IMR-90 (cell line): Measurements from ENCODE around the gene RTL5. TPM values are rescaled to one million over a fixed set of nuclear protein-coding genes. Genes with fewer than 3 reads are reported as not detected.

Experiments
- ATAC-seq: fragments of 200-7000 bp; cut with Tn5 transposase; 2 replicates; pipeline ENCODE4 v1.9.1; 2020; ENCODE audit warnings: low read depth, mild to moderate bottlenecking, moderate library complexity
- BruUV-seq: library from RNA; stranded (reverse); fragments of 400-500 nt; replicated peaks from 2 replicates; lab custom pipeline; 2021; lab: Mats Ljungman, UMichigan
- CTCF ChIA-PET: fragments of 300-600 bp; formaldehyde crosslinking; extraction: SDS; loops from one replicate; lab custom pipeline; 2021; ENCODE audit warnings: antibody characterized with exemption; lab: Yijun Ruan, JAX
- POLR2A ChIA-PET: fragments of 300-600 bp; sonication (Branson Sonifier 250); formaldehyde crosslinking; loops from one replicate; lab custom pipeline; 2022; ENCODE audit warnings: antibody characterized with exemption; ENCODE audit not compliant: unreplicated experiment; lab: Charles Lee
- DNase-seq: peaks from one replicate; pipeline ENCODE4 v3.0.0; 2013
- H2AFZ ChIP-seq: replicated peaks from 2 replicates; pipeline ENCODE3; 2013; ENCODE audit warnings: low read length, mild to moderate bottlenecking; ENCODE audit not compliant: poor library complexity
- H2AK5ac ChIP-seq: 2 replicates; pipeline ENCODE4 v1.6.1; 2013; ENCODE audit warnings: low read depth, low read length, inconsistent platforms
- H2AK9ac ChIP-seq: replicated peaks from 2 replicates; pipeline ENCODE3; 2013; ENCODE audit warnings: mild to moderate bottlenecking, low read depth, low read length, moderate library complexity; ENCODE audit not compliant: poor library complexity
- H2BK120ac ChIP-seq: 2 replicates; pipeline ENCODE4 v1.6.1; 2013; ENCODE audit warnings: low read depth, low read length, inconsistent platforms
- H2BK15ac ChIP-seq: 3 replicates; pipeline ENCODE4 v1.6.1; 2013; ENCODE audit warnings: low read depth, low read length, inconsistent platforms
- H2BK20ac ChIP-seq: 2 replicates; pipeline ENCODE4 v1.6.1; 2013; ENCODE audit warnings: low read depth, mild to moderate bottlenecking, inconsistent platforms, low read length, moderate library complexity
- H2BK5ac ChIP-seq: 2 replicates; pipeline ENCODE4 v1.6.1; 2013; ENCODE audit warnings: mild to moderate bottlenecking, low read depth, low read length, inconsistent platforms; ENCODE audit not compliant: poor library complexity, severe bottlenecking
- H3K14ac ChIP-seq: replicated peaks from 2 replicates; pipeline ENCODE4 v1.6.1; 2013; ENCODE audit warnings: low read depth, low read length, inconsistent platforms
- H3K18ac ChIP-seq: 2 replicates; pipeline ENCODE4 v1.6.1; 2013; ENCODE audit warnings: low read depth, low read length, control low read depth
- H3K23ac ChIP-seq: 2 replicates; pipeline ENCODE4 v1.6.1; 2013; ENCODE audit warnings: low read depth, low read length, inconsistent platforms
- H3K27ac ChIP-seq: 2 replicates; pipeline ENCODE4 v1.5.1; 2013; ENCODE audit warnings: mild to moderate bottlenecking, control low read depth, low read length; ENCODE audit not compliant: insufficient read depth
- H3K27me3 ChIP-seq: 2 replicates; pipeline ENCODE4 v1.6.1; 2013; ENCODE audit warnings: low read length; ENCODE audit not compliant: control insufficient read depth, insufficient read depth
- H3K36me3 ChIP-seq: 2 replicates; pipeline ENCODE4 v1.6.1; 2013; ENCODE audit warnings: low read length, mixed read lengths; ENCODE audit not compliant: control insufficient read depth, insufficient read depth
- H3K4ac ChIP-seq: 2 replicates; pipeline ENCODE4 v1.6.1; 2013; ENCODE audit warnings: low read depth, low read length, inconsistent platforms
- H3K4me1 ChIP-seq: 2 replicates; pipeline ENCODE4 v1.6.1; 2013; ENCODE audit warnings: low read length, mixed read lengths; ENCODE audit not compliant: control insufficient read depth, insufficient read depth
- H3K4me2 ChIP-seq: 2 replicates; pipeline ENCODE4 v1.6.1; 2013; ENCODE audit warnings: low read depth, mild to moderate bottlenecking, control low read depth, low read length, moderate library complexity
- H3K4me3 ChIP-seq: 2 replicates; pipeline ENCODE4 v1.5.1; 2013; ENCODE audit warnings: low read depth, mild to moderate bottlenecking, control low read depth, low read length, moderate library complexity; ENCODE audit not compliant: insufficient read depth
- H3K56ac ChIP-seq: 2 replicates; pipeline ENCODE4 v1.6.1; 2013; ENCODE audit warnings: low read length, inconsistent platforms; ENCODE audit not compliant: insufficient read depth; ENCODE audit errors: extremely low read depth
- H3K79me1 ChIP-seq, 2 experiments: 2 replicates each; pipeline ENCODE4 v1.6.1; 2013; ENCODE audit warnings: low read length in 2 of 2, inconsistent platforms in 1 of 2, low read depth in 1 of 2
- H3K9ac ChIP-seq: 2 replicates; pipeline ENCODE4 v1.6.1; 2013; ENCODE audit warnings: low read depth, low read length, control low read depth
- H3K9me1 ChIP-seq: 2 replicates; pipeline ENCODE4 v1.6.1; 2013; ENCODE audit warnings: low read length, inconsistent platforms; ENCODE audit not compliant: insufficient read depth
- H3K9me3 ChIP-seq: 2 replicates; pipeline ENCODE4 v1.6.1; 2013; ENCODE audit warnings: low read length; ENCODE audit not compliant: control insufficient read depth, insufficient read depth
- H4K20me1 ChIP-seq: 2 replicates; pipeline ENCODE4 v1.6.1; 2013; ENCODE audit warnings: low read length, inconsistent platforms; ENCODE audit not compliant: insufficient read depth
- H4K5ac ChIP-seq: 2 replicates; pipeline ENCODE4 v1.6.1; 2013; ENCODE audit warnings: mild to moderate bottlenecking, low read depth, low read length, control low read depth
- H4K8ac ChIP-seq, 2 experiments: 2 replicates each; pipeline ENCODE4 v1.6.1; 2013; ENCODE audit warnings: low read depth in 2 of 2, low read length in 2 of 2, control low read depth in 1 of 2, inconsistent platforms in 1 of 2
- H4K91ac ChIP-seq: 2 replicates; pipeline ENCODE4 v1.6.1; 2013; ENCODE audit warnings: low read depth, low read length, inconsistent platforms; ENCODE audit not compliant: insufficient read depth
- CEBPB ChIP-seq: IDR thresholded peaks from 2 replicates; pipeline ENCODE4 v1.6.1; 2012; ENCODE audit warnings: low read depth, low read length, improper control_type of control experiment
- ELK1 ChIP-seq: fragments of 150-350 bp; IDR thresholded peaks from 2 replicates; pipeline ENCODE4 v1.6.1; 2016; ENCODE audit warnings: low read depth, mild to moderate bottlenecking, low read length, moderate library complexity, borderline replicate concordance
- NFE2L2 ChIP-seq: fragments of 150-350 bp; IDR thresholded peaks from 2 replicates; pipeline ENCODE4 v1.6.1; 2016; ENCODE audit warnings: low read depth, mild to moderate bottlenecking, low read length
- RAD21 ChIP-seq: IDR thresholded peaks from 2 replicates; pipeline ENCODE4 v1.6.1; 2012; ENCODE audit warnings: low read length, improper control_type of control experiment
- RFX5 ChIP-seq: IDR thresholded peaks from 2 replicates; pipeline ENCODE4 v1.8.0; 2012; ENCODE audit warnings: low read depth, mild to moderate bottlenecking, low read length, moderate library complexity
- SMC3 ChIP-seq: fragments of 150-350 bp; IDR thresholded peaks from 2 replicates; pipeline ENCODE4 v1.6.1; 2016; ENCODE audit warnings: low read depth, mild to moderate bottlenecking, antibody characterized with exemption, low read length, moderate library complexity
- WGBS, 2 experiments: methylation state at CpG; one replicate each; pipeline versions ENCODE4 v1.1.5 to v1.1.7; 2013; ENCODE audit warnings: missing lambda C conversion rate in 2 of 2; ENCODE audit not compliant: insufficient read length in 1 of 2; ENCODE audit errors: extremely low coverage in 2 of 2; 5-methylcytosine and 5-hydroxymethylcytosine counted together
- dilution Hi-C: fragments of 300-500 bp; cut with HindIII; formaldehyde crosslinking; loops from one replicate; pipeline ENCODE4 v1.14.3; 2018; ENCODE audit warnings: low sequenced_read_pairs; ENCODE audit not compliant: unreplicated experiment
- in situ Hi-C: fragments of 300-500 bp; cut with MboI; formaldehyde crosslinking; loops from 3 replicates; pipeline ENCODE4 v1.14.3; 2019; ENCODE audit warnings: low sequenced_read_pairs, inconsistent platforms, mixed read lengths
- intact Hi-C: fragments of 100-400 bp; cut with micrococcal nuclease; formaldehyde crosslinking; loops from 2 replicates; pipeline ENCODE4 v1.10.0; 2022
- polyA plus RNA-seq, 3 experiments: library from polyadenylated mRNA; depleted of rRNA; stranded (reverse); fragments of >200 nt; gene quantifications; 2 replicates each; pipeline ENCODE4 v1.2.3, GENCODE V29; 2012; ENCODE audit warnings: low replicate concordance in 1 of 3
- total RNA-seq: library from RNA; depleted of rRNA; stranded (reverse); fragments of >200 nt; gene quantifications from 2 replicates; pipeline ENCODE4 v1.2.3, GENCODE V29; 2012
- TF ChIP-seq, protein P1 (sequence below): conservative IDR thresholded peaks from 2 replicates; pipeline ENCODE4 v1.5.1; 2012; ENCODE audit warnings: mild to moderate bottlenecking, low read depth, low read length, improper control_type of control experiment

The RTL5 gene
- total and polyA plus RNA-seq, 2 of the 4 experiments (the other 2 are of a cell fraction) = 0.90 to 2.5 TPM

GRCh38 chrX:72086995-72087394 lies 44.7 kb downstream of the RTL5 start:
- Histone ChIP-seq H2AK9ac (no peak overlapping the region), H3K4me1 (no peaks in the 10 kb centered on the region), H3K18ac (no peak overlapping the region), H3K23ac (no peak overlapping the region), H3K4me2 (no peak overlapping the region), H3K9me1 (no peaks in the 10 kb centered on the region), H3K56ac (no peak overlapping the region), H3K27ac (no peak overlapping the region), H3K27me3 (peaks cover 40% of the 10 kb centered on the region), H4K5ac (no peak overlapping the region), H2AFZ (no peak overlapping the region), H2BK15ac (no peak overlapping the region), H3K79me1 (no peaks in the 10 kb centered on the region), H4K8ac (no peak overlapping the region), H4K20me1 (no peaks in the 10 kb centered on the region), H2BK120ac (no peak overlapping the region), H3K9me3 (no peaks in the 10 kb centered on the region), H3K9ac (no peak overlapping the region), H2BK5ac (no peak overlapping the region), H3K14ac (no peak overlapping the region), H3K4me3 (no peak overlapping the region), H2AK5ac (no peak overlapping the region), H4K91ac (no peak overlapping the region), H3K4ac (no peak overlapping the region), H3K36me3 (no peaks in the 10 kb centered on the region), H2BK20ac (no peak overlapping the region)
- intact Hi-C loops = no loop called here
- WGBS, 2 experiments = no CpG with 5 or more reads among the region's 1 CpG
- in situ Hi-C loops = no loop called here
- CTCF ChIA-PET = no interaction called here
- no peak for TF ChIP-seq RFX5
- no peak for TF ChIP-seq ELK1
- no peak for TF ChIP-seq RAD21
- TF ChIP-seq, protein P1, sequence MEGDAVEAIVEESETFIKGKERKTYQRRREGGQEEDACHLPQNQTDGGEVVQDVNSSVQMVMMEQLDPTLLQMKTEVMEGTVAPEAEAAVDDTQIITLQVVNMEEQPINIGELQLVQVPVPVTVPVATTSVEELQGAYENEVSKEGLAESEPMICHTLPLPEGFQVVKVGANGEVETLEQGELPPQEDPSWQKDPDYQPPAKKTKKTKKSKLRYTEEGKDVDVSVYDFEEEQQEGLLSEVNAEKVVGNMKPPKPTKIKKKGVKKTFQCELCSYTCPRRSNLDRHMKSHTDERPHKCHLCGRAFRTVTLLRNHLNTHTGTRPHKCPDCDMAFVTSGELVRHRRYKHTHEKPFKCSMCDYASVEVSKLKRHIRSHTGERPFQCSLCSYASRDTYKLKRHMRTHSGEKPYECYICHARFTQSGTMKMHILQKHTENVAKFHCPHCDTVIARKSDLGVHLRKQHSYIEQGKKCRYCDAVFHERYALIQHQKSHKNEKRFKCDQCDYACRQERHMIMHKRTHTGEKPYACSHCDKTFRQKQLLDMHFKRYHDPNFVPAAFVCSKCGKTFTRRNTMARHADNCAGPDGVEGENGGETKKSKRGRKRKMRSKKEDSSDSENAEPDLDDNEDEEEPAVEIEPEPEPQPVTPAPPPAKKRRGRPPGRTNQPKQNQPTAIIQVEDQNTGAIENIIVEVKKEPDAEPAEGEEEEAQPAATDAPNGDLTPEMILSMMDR = no peak
- no peak for TF ChIP-seq SMC3
- no peak for TF ChIP-seq NFE2L2
- no peak for TF ChIP-seq CEBPB
- POLR2A ChIA-PET = no interaction called here
- ATAC-seq = no peak
- no TSS peak for BruUV-seq
- dilution Hi-C loops = no loop called here
- no peak for DNase-seq
